HS-27A (cell line): ENCODE results near the gene PRPS1L1.

Source experiments
- DNase-seq: peaks from one replicate; pipeline ENCODE4 v3.0.0-alpha.2; 2012; ENCODE audit warnings: low read depth, missing footprints

The PRPS1L1 gene

DNA sequence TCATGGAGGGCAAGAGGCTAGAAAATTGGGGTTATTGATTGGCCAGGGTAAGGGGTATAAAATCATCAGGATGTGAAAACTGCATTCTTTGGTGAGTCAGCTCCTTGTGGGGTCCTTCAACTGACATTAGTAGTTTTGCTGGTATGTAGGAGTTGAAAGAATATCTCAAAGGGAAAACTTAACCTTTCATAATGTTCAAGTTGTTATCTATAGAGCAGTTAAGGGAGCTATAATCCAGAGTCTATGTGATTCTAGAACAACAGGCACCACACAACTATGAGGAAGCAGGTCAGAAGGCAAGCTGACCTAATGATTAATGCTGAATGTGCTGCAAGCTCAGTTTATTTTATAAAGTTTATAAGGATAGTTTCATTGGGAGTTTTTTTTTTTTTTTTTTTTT is 13.7 kb downstream of the PRPS1L1 start:
- peak; percentile 31 for DNase-seq

DNA sequence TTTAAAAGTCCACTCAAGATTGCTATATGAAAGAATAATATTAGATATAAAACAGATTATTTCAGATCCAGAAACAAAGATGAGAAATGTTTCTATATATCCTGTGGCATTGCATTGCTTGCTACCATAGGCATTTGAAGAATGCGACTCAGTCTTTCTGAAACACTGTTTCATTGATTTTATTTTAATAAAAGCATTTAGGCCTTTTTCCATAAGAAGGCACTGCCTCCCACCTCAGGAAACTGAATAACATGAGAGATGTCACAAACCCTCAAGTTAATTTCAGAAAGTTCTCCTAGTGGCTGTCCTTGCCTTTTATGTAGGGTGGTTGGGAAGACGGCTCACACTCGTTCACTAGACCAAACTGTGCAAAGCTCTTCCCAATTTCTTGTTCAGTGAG is 23.3 kb downstream of the PRPS1L1 start:
- DNase-seq: no peak

DNA sequence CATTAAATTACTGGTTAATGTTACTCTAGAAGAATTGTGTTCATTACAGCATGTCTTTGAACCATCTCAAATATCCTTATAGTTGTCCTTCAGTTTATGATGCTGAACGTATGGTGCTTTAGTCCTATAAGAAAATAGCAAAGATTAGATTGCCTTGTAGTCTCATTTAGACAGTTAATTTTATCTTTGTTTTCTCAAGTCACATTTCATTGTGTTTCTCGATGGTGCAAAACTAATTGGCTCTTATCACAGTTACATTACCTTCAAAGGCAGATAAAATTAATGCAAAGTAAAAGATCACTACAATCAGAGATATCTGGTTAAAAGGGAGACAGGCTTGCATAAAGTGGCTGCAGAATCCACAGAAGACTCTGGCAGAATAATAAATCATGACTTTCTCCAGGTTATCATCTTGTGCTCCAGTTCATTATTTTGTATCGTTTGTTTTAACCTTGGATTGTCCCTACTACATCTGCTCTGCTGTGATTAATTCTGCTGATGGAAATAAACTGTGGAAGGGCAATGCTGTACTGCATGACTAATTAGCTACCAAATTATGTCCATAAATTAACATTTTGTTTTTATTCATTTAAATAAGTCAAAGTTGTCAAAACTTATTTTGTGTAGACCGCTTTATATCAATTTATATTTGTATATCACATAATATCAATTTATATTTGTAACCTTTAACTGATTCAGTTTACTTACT is 24.2 kb downstream of the PRPS1L1 start:
- no peak for DNase-seq

DNA sequence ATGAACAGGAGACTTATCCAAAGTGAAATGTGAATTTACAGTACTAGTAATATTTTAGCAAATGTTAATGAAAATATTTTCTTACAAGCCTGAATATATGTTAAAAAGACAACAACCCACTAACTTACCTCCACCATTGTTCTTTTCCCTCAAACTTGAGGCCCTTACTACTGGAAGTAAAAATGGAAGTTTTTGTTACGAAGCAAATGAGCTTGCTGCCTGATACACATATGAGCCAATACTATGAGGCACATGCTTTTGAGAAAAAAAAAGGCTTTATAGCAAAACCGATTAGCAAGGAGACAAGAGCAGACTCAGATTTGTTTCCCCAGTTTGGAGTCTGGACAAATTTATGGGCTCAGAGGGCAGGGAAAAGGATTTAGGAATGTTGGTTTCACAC is 29.0 kb downstream of the PRPS1L1 start:
- DNase-seq: no peak

DNA sequence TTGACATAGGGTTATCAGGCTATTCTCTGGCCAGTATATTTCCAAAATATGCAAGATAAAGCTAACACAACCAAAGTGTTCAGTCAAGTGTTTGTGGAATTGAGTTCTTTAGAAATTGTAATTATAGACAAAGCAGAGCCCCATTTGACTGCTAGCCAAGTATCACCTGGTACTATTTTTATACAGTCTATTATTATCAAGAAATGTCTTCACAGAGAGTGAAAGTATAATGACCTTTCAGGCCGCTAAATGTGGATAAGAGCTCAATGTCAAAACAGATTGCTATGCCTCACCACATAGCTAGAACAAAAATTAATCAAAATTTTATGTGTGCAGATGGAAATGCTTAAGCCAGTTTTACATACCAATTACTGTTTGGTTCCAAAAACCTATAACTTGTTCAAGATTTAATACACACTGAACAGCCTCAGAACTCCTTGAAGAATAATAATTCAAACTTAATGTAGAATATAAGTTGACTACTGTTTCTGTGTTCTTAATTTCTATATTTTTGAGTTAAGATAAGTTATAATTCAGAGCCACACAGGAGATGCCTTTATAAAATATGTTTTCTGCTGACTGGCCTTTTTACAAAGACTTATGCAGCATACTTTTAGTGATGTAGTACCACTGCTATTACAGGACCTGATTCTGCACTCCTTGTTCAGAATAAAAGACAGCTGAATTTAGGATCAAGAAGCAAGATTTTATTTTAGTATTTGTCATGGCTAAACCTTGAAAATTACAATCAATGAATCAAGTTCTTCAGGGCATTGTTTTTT is 31.0 kb downstream of the PRPS1L1 start:
- DNase-seq: no peak

DNA sequence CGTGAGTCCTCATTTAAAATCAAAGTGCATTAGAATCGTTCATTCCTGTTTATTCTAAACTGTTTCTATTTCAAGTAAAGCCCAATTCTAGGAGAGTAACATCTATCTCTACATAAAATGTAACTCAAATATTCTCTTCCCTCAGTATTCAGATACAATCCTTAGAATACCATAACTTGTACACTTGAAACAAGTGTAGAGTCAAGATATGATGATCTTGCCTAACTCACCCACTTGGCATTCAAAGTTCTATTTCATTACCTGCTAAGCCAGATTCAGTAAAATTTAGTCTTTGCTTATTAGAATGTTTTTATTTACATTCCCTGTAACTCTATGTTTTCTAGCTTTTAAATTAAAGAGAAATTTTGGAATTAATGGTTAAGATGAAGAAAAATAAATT is 31.6 kb downstream of the PRPS1L1 start:
- no peak for DNase-seq

DNA sequence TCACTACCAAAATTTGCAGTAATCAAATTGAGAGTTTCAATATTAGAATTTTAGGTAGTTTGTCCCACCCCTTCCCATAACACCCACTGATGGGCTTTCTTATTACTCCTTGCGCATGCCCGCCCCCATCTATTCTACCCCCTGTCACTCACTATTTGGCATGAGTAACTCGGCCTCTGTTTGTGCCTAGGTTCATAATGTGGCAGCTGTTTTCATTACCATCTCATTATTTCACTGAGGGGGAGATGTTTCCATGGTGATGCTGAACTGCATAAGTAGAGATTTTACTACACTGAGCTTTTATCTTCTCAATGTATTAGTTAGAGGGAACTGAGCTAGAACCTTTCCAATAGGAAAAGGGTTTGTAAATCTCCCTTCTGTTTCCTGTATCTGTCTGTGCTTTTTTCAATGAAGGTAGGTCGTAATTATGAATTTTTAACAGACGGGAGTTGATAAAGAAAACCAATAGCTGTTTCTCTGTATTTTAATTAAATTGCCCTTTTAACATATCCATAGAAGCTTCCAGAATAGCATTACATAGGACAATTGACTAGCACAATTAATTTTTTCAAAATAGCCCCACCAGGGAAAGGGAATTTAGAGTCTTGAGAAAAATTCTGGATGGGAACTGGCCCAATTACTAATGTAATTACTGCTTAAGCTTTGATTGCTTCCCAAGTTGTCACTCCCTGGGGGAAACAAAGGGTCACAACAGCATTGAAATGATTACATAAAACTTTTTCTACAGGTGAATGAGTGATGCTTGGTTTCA is 33.4 kb downstream of the PRPS1L1 start:
- DNase-seq: no peak

DNA sequence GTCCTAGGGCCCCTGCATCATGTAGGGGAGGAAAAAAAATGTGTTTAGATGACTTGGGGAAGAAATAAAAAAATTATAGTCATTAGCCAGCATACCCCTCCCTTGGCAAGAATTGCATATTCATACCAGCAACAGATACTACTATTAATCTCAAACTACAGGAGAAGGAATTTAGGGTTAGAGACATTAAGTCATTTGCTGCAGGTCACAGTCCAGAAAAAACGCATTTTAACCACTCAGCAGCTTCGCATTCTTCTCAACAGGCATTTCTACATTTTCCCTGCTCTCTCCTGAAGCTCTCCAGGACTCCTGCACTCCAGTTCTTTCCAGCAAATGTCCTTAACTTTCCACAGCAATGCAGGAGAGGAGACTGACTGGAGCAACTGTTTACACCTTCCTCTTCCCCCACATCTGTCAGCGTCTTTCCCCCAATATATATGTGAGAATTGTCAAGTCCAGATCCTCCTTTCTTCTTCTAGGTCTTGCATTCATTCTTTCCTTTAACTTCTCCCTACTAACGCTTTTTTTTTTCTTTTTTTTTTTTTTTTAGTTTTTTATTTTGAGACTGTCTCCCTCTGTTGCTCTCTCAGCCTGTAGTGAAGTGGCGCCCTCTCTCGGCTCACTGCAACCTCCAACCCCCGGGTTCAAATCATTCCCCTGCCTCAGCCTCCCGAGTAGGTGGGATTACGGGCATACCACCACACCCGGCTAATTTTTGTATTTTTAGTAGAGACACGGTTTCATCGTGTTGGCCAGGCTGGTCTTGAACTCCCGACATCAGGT is 35.6 kb downstream of the PRPS1L1 start:
- DNase-seq: no peak

DNA sequence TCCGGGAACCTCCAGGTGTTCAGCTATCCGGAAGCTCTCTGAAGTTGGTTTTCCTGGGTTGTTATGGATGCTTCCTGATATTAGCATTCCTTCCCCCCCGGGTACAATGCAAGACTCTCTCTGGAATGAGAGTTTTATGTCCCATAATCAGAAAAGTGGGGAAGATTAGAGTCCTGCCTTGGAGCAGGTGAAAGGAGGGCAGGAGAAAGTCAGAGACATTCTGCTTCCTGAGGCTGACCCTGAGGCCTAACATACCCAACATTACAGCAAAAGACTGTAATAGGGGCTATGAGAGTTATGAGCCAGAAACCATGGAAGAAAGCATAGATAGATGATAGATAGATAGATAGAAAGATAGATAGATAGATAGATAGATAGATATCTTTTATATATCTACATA is 36.9 kb downstream of the PRPS1L1 start:
- DNase-seq: no peak

DNA sequence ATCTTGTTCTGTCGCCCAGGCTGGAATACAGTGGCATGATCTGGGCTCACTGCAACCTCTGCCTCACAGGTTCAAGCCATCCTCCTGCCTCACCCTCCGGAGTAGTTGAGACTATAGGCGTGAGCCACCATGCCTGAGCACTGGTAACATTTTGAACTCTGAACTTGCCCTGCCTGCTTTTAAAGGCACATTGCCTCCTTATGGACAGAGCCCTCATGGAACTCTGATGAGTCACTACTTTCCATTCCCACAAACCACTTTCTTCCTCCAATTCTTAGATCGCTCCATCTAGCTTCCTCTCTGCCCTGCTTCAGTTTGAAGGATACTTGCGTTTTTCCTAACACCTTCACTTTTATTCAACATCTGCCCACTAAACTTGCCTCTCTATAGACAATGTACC is 38.1 kb downstream of the PRPS1L1 start:
- no peak for DNase-seq

DNA sequence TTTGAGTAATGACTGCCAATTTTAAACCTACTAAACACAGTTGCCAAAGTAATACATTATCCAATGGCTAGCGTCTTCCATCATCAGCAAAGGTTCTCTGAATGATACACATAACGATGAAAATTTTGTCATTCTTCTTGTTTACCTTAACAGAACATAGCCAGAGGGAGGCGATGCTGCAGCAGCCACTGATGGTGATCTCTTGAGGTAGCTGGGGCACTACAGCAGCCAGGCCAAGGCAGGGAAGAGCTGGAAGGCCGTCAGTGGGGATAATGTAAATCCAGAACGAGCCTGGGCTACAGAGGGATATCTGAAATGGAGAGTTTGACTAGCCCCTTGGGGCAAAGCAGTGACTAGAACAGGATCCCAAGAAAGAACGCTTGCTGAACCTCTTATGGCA is 38.8 kb downstream of the PRPS1L1 start:
- DNase-seq: no peak

DNA sequence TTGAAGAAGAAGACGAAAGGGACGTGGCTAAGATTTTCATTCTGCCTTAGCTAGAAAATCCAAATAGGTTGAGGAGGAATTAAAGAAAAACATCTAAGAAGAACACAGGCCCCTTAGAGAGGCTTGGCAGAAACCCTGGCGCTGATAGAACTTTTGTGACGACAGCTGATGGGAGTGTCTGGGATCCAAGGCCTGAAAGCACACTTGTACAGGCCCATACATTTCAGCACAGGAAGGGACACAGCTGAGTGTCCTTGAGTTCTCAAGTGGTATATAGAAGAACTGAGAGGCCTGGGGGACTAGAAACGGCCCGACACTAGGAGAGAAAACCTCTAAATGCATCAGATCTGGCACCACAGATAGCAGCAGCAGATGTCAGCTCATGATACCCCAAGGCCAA is 39.5 kb downstream of the PRPS1L1 start:
- no peak for DNase-seq

DNA sequence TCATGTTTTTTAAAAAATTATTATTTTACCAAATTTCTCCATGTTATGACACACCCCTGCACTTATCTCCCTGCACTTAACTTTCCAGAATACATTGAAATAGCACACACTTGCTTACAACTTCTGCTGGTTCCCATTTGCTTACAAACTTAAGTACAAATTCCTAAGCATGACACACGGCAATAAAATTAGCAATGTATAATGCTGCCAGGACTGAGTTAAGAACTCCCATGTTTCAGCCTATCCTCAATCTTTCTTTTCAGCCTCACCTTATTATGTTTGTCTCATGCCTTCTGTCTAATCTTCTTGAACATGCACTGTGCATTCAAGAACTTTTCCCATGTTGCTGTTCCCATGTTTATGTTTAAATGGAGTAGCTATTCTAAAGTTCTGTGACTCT is 40.8 kb downstream of the PRPS1L1 start:
- peak; percentile 64 for DNase-seq

DNA sequence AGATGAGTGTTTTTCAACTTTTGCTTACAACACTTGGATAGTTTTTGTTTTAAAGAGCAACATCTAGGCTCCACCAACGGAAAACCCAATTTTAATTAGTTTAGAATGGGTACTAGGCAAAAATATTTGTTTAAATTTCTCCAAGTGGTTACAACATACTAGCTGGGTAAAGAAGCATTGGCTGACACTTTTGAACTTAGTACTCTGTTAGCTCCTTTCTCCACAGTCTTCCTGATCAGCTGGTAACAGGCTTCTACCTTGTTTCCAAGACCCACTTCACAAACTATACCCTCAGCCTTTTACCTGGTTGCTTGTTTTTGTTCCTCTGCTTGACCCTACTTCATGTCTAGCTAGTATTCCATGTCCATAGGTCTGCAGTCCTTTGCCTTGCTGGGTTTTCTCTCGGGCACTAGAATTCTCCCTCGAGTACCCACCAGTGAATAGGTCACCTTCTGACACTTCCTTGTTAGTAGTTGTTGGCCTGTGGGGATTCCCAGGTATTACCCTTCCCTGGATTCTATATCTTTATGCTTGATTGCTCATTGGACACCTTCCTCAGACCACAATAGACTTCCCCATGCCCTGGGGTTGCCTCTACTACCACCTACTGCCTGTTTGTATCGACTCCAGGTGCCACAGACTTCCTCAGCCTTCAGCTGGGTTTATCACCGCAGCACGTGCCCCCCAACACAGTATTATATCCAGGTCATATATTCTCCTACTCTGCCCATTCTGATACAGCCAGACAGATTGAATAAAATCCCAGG is 42.0 kb downstream of the PRPS1L1 start:
- no peak for DNase-seq

DNA sequence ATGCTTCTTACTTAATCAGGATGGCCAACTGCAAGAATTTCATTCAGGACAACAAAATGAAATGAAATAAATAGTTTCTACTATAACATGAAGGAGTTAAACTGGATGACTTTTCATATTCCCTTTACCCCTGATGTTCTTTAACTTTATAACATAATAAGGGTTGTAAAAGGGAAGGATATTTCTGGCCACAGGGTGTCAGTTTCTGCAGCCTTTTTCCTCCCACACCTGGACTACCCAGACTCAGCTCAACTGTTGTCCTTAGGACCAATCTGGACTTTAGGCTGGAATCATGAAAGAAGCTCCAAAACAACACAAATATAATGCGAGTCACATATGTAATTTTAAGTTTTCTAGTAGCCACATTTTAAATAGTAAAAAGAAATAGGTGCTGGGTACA is 43.4 kb downstream of the PRPS1L1 start:
- no peak for DNase-seq

DNA sequence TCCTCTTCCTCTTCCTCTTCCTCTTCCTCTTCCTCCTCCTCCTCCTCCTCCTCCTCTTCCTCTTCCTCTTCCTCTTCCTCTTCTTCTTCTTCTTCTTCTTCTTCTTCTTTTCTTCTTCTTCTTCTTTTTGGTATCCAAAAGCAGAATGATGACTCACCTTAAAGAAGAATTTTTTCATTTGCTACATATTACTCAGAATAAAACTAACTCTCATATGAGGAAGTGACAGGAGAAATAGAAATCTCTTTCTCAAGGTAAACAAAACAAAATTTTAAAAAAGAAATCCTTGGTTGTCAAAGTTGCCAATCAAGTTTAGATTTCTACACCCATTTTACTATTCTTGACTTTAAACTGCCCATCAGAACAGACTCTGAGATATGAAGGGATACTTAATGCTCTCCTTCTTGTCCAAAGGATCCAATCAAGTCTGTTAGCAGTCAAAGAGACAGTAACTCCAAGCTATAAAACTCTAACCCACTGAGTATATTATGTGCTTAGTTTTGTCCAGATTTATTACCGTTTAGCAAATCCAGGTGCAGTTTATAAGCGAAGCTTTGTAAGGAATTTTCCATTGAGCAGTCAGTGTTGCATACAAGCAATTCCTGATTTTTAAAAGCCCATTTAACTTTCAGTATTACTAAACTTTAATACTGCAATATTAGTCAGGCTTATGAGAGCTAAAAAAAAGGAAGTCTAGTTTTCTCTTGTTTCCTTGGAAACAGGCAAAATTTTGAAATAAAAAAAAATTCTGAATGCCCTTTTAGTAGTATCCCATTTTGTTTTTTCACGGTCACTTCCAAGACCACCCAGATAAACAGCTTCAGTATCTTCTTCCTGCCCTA is 44.2 kb downstream of the PRPS1L1 start:
- no peak for DNase-seq

DNA sequence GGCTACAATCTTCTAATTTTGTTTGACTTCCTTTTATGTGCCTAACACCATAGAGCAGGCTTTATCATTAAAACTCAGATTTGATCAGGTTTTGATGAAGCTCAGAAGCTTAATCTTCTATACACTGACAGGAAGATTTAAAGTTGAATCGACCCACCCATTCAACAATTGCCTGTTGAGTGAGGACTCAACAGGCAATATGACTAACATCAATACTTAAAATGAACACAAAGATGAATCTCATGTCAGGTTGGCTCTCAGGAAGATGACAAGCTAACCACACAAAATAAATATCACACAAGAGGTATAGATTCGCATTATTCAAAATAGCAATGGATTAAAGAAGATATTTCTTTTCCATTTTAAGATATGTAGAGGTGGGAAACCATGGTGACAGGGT is 50.7 kb downstream of the PRPS1L1 start:
- no peak for DNase-seq
